C4-2B (cell line): ENCODE results near the gene ELOVL2.

Source experiments
- ZFX ChIP-seq: fragments of 450-650 bp; IDR thresholded peaks from 2 replicates; pipeline ENCODE4 v1.6.1; 2017
- TF ChIP-seq, protein P1 (sequence below): fragments of 450-650 bp; conservative IDR thresholded peaks from 2 replicates; pipeline ENCODE4 v1.5.1; 2017; ENCODE audit warnings: mild to moderate bottlenecking

DNA sequence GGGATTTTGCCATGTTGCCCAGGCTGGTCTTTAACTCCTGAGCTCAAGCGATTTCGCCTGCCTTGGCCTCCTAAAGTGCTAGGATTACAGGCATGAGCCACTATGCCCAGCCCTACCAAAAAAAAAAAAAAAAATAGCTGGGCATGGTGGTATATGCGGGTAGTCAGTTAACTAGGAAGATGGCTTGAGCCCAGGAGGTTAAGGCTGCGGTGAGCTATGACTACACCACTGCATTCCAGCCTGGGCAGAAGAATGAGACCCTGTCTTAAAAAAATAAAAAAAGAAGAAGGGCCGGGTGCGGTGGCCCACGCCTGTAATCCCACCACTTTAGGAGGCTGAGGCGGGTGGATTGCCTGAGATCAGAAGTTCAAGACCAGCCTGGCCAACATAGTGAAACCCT is 50.2 kb downstream of the ELOVL2 start:
- TF ChIP-seq, protein P1, sequence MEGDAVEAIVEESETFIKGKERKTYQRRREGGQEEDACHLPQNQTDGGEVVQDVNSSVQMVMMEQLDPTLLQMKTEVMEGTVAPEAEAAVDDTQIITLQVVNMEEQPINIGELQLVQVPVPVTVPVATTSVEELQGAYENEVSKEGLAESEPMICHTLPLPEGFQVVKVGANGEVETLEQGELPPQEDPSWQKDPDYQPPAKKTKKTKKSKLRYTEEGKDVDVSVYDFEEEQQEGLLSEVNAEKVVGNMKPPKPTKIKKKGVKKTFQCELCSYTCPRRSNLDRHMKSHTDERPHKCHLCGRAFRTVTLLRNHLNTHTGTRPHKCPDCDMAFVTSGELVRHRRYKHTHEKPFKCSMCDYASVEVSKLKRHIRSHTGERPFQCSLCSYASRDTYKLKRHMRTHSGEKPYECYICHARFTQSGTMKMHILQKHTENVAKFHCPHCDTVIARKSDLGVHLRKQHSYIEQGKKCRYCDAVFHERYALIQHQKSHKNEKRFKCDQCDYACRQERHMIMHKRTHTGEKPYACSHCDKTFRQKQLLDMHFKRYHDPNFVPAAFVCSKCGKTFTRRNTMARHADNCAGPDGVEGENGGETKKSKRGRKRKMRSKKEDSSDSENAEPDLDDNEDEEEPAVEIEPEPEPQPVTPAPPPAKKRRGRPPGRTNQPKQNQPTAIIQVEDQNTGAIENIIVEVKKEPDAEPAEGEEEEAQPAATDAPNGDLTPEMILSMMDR: no peak
- no peak for TF ChIP-seq ZFX
